Measurements from ENCODE around the gene RPS6KA1.
"Not testable (repeated sequence)": the region's sequence is repeated elsewhere in the genome, so short reads cannot be mapped to it uniquely, and the experiment has no call there.

RPS6KA1 gene

DNA sequence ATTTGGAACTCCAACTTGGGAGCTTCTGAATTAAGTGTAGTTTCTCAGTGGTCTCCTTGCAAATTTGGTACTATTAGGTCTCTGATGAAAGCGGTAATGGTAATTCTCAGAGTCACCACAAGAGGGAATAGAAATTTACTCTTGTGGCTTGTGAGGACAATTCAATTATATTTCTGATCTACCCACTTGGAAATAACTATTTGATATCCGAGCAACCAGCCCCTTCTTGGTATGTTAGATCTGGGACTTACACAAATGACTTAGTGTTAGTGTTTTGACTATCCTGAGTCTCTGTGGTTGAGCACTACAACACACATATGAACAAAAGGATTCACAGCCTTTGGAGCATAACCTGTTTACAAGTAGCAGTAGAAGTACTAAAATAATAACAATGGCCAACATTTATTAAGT, 68.1 kb downstream of the RPS6KA1 start:
- DNase-seq (ENCODE audit: low read depth, low spot score): no peak

DNA sequence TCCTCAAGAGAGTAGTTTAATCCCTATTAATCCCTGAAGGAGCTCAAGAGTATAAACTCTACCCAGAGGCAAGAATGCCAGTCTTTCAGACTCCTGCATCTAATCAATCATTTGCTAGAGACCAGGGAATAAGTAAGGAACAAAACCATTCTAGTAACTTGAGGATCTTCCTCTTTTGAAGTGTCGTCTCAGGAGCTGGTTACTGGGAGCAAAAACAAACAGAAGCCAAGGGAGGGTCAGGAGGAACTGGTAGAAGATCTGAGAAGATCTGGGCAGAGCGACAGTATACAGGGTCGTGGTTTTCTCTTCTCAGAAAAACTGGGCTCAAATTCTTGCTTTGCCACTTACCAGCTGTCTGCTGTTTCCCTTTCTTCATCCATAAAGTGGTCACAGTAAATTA, 69.3 kb downstream of the RPS6KA1 start:
- DNase-seq (ENCODE audit: low read depth, low spot score): no peak

DNA sequence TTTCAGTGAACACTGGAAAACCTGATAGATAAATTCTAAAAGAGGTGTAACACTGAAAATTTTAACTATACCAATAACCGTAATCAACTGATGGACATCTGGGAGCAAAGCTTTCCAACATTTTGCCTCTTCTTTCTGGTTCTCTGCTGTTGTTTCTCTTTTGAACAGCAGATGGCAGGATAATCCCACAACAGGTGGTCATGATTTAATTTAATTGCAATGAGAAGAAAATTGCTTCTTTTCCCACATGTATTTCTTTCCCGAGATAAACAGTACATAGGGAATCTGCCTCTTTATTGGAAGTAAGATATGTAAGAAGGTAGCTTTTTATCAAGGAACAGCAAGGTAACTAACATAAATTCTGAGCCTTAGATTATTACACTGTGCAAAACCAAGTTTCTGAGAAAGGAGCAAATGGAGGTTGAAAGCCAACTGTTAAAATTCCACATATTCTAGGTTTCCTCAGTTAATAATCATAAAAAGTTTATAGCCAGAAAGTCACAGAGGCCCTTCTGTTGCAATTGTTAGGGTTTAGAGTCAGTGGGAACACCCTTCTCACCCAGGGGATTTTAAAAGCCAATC, 72.9 kb downstream of the RPS6KA1 start:
- peak; percentile 39 for DNase-seq (ENCODE audit: low read depth, low spot score)

DNA sequence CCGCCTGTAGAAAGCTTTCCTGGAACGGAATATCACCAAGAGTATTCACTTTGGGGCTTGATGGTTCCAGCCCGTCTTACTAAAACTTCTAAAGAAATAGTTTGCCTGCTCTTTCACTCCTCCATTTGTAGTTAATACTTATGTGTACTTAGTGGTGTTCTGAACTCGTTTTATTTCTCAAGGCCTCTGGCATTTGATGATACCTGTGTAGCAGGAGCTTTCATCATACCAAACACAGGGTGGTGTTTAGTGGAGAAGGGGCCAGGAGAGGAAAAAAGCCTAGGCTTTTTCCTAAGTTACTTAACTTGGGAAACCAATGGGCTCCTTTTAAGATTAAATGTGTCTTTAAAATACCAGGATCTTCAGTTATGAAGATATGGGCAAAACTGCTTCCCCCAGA, 74.3 kb downstream of the RPS6KA1 start:
- DNase-seq (ENCODE audit: low read depth, low spot score): no peak

DNA sequence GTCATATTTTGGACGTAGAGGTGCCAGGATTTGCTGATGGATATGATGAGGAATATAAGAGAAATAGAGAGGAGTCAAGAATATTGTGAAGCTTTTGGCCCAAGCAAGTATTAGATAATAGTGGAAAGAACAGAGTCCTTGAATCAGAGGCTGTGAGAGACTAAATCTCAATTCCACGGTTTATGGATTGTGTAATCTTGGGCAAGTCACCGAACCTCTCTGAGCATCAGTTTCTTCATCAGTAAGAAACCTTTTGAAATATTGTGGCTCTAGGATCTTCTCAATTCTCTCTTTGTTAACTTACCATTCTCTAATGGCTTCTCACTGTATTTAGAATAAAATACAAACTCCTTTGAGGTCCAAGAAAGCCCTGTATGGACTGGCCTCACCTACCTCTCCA, 77.6 kb downstream of the RPS6KA1 start:
- no peak for DNase-seq (ENCODE audit: low read depth, low spot score)

DNA sequence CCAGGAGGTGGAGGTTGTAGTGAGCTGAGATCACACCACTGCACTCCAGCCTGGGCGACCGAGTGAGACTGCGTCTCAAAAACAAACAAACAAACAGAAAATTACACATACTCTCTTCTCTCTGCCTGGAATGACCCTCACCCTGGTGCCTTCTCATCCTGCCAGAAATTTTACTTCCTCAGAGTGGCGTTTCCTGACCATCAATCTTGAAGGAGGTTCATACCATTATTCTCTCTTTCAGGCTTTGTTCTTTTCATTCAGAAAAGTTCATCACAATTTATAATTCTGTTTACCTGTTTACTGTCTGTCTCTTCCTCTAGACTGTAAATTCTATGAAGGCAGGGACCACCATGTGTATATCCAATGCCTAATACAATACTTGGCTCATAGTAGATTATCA, 79.3 kb downstream of the RPS6KA1 start:
- no peak for DNase-seq (ENCODE audit: low read depth, low spot score)

DNA sequence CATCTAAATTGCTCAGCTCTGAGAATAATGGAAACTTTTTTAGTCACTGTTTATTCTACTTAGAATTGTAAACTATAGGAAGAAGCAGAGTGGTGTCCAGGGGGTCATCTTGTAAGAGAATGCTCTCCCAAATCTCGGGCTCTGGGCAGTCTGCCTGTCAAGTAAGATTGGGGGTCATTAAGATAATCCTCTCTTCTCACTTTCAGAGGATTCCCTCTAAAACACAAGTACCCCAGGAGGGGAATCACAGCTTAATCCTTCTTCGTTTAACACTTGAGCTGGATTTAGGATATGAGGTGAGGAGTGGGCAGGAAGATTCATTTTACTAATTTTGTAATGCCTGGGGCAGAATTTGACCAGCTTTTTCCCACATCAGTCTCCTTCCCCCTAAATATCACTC, 81.2 kb downstream of the RPS6KA1 start:
- DNase-seq (ENCODE audit: low read depth, low spot score): no peak

DNA sequence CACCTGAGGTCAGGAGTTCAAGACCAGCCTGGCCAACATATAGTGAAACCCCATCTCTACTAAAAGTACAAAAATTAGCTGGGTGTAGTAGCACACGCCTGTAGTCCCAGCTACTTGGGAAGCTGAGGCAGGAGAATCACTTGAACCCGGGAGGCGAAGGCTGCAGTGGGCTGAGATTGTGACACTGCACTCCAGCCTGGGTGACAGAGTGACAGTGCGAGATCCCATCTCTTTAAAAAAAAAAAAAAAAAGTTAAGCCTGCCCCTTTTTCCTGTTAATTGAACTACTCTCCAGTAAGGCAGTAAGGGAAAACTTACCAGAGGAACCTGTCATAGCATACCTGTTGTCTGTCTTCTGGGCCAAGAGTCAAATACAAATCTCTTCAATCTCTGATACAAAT, 83.1 kb downstream of the RPS6KA1 start:
- DNase-seq (ENCODE audit: low read depth, low spot score): not testable (repeated sequence)

DNA sequence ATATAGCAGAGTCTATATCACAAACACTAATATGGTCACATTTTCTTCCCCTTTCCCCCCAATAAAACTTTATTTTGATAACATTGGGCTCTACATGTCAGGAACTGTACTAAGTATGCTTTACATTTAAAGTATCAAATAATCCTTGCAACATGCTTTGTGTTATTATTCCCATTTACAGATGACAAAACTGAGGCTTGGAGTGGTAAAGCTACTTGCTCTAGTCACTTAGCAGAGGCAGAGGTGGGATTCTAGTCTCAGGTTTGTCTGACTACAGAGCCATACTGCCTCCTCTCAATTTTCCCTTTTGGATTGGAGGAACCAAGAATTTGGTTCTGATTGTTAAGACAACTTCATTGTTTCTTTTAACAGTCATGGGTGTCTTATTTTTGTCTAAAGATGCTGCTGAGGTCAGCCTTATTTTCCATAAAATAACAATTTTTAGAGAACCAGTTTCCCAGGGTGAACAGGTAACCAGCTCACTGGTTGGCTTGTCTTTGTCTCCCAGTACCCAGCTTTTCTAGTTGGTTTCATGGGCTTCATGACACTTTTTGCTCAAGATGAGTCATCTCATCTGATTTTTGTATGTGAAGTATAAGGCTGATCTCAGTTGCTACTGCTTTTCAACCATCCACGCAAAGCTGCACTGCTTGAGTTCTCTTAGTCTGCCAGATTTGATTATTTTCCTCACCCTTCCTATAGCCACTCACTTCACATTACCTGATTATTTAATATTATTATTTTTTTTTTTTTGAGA, 85.3 kb downstream of the RPS6KA1 start:
- no peak for DNase-seq (ENCODE audit: low read depth, low spot score)

DNA sequence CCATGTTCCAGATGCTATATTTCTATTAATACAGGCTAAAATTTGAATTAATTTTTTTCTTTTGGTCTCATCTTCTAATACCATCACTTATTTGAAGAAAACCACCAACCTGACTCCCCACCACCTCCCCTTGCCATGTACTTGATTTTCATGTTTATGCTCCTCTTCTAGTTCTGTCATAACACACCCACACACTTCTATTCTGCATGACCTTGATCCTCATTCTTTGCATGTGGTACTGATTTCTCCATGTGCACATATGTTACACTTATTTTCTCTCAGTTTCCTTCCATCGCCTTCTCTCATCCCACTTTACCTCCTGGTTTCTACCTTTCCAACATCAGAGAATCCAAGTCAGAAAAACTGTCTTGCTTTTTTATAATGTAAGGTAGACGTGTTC, 87.3 kb downstream of the RPS6KA1 start:
- DNase-seq (ENCODE audit: low read depth, low spot score): no peak

DNA sequence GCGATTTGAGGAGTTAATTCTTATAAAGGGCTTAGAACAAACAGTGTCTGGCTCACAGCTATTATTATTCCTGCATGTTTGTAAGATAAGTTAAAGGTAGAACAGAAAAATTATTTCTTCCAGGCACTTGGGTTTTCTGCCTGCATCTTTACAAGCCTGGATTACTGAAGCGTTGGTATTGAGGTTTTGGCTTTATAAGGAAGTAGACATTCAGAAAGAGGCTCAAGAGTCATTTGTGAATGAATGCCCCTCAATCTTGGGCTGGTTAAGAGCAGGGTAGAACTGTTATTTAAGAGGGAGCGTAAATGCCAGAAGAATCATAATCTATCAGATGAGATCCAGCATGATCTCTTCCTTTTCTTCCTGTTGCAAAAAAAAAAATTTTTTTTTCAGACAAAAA, 89.0 kb downstream of the RPS6KA1 start:
- peak; percentile 16 for DNase-seq (ENCODE audit: low read depth, low spot score)

All from ELF-1 (cell line).